Measurements from ENCODE around the gene ITPRIPL2. TPM values are rescaled to one million over a fixed set of nuclear protein-coding genes. Genes with fewer than 3 reads are reported as not detected.
A peak's percentile ranks its signal among the peaks of the same experiment; 100 is the strongest.

The ITPRIPL2 gene
- total and polyA plus RNA-seq, 2 of the 13 experiments (the other 11 are each of a cell fraction or from before 2014, with no cell fraction given), result 5.9 to 12.6 TPM

DNA sequence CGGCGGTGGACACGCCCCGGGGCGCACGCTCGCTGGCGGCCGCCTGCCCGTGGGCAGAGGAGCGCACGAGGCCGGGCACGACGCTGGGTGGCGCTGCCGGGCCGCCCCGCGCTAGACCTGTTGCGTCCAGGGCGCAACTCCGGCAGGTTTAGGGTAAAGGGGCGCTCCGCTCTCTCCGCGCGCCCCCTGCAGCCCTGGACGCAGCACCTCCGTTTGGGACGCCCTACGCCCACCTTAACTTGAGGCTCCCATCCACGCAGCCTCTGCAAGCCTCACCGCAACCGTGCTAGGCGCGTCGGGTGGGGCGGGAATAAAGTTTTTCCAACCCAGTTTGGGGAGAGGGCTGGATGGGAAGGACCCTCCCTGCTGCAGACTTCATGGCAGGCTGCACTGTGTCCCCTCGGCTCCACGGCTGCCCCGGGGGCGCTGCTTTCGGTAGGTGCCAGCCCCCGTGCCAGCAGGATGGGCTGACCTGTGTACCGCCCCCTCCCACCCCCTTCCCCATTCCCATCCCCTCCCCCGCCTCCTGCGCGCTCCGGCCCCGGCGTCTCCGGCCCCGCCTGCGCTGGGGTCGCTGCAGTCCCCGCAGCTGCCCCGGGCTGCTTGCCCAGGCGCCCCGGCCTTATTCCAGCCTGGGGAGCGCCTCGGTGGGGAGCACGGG lies 54.1 kb downstream of the ITPRIPL2 start, which contains the start of gene SYT17 (continued):
- TF ChIP-seq TFDP1 (CRISPR knock-in tag; IDR thresholded peaks at IDR 0.05; ENCODE audit: borderline replicate concordance) (peak; percentile 52; the same call in 1 of the 2 replicates), ZSCAN9 (CRISPR knock-in tag; IDR thresholded peaks at IDR 0.05; ENCODE audit: borderline replicate concordance) (no peak), IKZF5 (CRISPR knock-in tag; IDR thresholded peaks at IDR 0.05) (0 out of 2 replicates have a peak, but pooled peaks have one; percentile 21), SAP130 (CRISPR knock-in tag; IDR thresholded peaks at IDR 0.05; ENCODE audit: low read depth) (peak; percentile 45), YY1 (IDR thresholded peaks at IDR 0.05; ENCODE audit: insufficient read depth, insufficient replicate concordance, low read depth, low read length) (peak; percentile 73), GTF3A (CRISPR knock-in tag; conservative IDR thresholded peaks at IDR 0.05) (no peak), KDM6A (CRISPR knock-in tag; IDR thresholded peaks at IDR 0.05; ENCODE audit: low read depth) (no peak), ATF4 (CRISPR knock-in tag; IDR thresholded peaks at IDR 0.05) (no peak), MZF1 (CRISPR knock-in tag; IDR thresholded peaks at IDR 0.05; ENCODE audit: borderline replicate concordance) (no peak), KAT7 (CRISPR knock-in tag; IDR thresholded peaks at IDR 0.05; ENCODE audit: borderline replicate concordance) (no peak), RARA (CRISPR knock-in tag; IDR thresholded peaks at IDR 0.05) (no peak), KLF16 (CRISPR knock-in tag; IDR thresholded peaks at IDR 0.05) (no peak), ZNF776 (CRISPR knock-in tag; IDR thresholded peaks at IDR 0.05) (peak; percentile 82), NFATC3 (CRISPR knock-in tag; IDR thresholded peaks at IDR 0.05) (no peak), U2AF2 (IDR thresholded peaks at IDR 0.05; ENCODE audit: low read depth, low read length) (no peak), GMEB1 (CRISPR knock-in tag; IDR thresholded peaks at IDR 0.05; ENCODE audit: borderline replicate concordance) (no peak), EHMT2 (IDR thresholded peaks at IDR 0.05; ENCODE audit: borderline replicate concordance, low read depth, low read length) (no peak), ZNF891 (CRISPR knock-in tag; IDR thresholded peaks at IDR 0.05) (peak; percentile 51; the same call in 1 of the 2 replicates), SKI (IDR thresholded peaks at IDR 0.05; ENCODE audit: partially characterized antibody) (peak; percentile 29), ZNF746 (CRISPR knock-in tag; IDR thresholded peaks at IDR 0.05) (no peak; the same call in 1 of the 2 replicates), FOXC1 (CRISPR knock-in tag; IDR thresholded peaks at IDR 0.05; ENCODE audit: borderline replicate concordance) (no peak)
- TF ChIP-seq, protein P1, sequence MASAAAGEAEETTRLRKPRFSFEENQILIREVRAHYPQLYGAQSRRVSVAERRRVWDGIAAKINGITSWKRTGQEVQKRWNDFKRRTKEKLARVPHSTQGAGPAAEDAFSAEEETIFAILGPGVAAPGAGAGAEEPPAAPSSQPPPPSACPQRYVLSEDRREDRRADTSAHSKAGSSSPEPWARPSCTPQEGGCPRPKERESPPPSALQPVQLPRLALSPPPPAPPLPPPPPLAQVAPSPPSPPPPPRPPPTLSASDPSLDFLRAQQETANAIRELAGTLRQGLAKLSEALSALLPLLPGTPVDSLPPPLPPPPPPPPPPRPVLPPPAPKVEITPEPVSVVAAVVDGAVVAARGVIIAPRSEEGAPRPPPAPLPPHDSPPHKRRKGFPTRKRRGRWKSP (CRISPR knock-in tag; IDR thresholded peaks at IDR 0.05), result peak; percentile 99
- TF ChIP-seq, protein P2, sequence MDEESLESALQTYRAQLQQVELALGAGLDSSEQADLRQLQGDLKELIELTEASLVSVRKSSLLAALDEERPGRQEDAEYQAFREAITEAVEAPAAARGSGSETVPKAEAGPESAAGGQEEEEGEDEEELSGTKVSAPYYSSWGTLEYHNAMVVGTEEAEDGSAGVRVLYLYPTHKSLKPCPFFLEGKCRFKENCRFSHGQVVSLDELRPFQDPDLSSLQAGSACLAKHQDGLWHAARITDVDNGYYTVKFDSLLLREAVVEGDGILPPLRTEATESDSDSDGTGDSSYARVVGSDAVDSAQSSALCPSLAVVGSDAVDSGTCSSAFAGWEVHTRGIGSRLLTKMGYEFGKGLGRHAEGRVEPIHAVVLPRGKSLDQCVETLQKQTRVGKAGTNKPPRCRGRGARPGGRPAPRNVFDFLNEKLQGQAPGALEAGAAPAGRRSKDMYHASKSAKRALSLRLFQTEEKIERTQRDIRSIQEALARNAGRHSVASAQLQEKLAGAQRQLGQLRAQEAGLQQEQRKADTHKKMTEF (CRISPR knock-in tag; IDR thresholded peaks at IDR 0.05), result no peak

Measured in HepG2 (cell line).